Left lung (tissue), 10 donors: ENCODE results near the gene HCST. TPM values are rescaled to one million over a fixed set of nuclear protein-coding genes. Genes with fewer than 3 reads are reported as not detected.

ENCODE experiments used
- ATAC-seq: fragments of 200-7000 bp; cut with Tn5 transposase; one replicate; pipeline ENCODE4 v1.9.1; 2020; ENCODE audit warnings: moderate library complexity
- DNase-seq, 4 donors: peaks; one replicate each; pipeline ENCODE4 v3.0.0-alpha.2; 2013 to 2020
- H3K27ac ChIP-seq, 2 donors: fragments of 200-600 bp; sonication (generic) in 1 of 2; one replicate each; pipeline versions ENCODE4 v1.5.0 to v1.8.0; 2020 to 2021
- H3K27me3 ChIP-seq, 2 donors: fragments of 200-600 bp; sonication (generic) in 1 of 2; one replicate each; pipeline versions ENCODE4 v1.5.0 to v1.8.0; 2020 to 2021
- H3K36me3 ChIP-seq, 2 donors: fragments of 200-600 bp; sonication (generic) in 1 of 2; one replicate each; pipeline versions ENCODE4 v1.5.0 to v1.8.0; 2020 to 2021
- H3K4me1 ChIP-seq, 2 donors: fragments of 200-600 bp; one replicate each; pipeline ENCODE4 v1.8.0; 2021
- H3K4me3 ChIP-seq, 2 donors: fragments of 200-600 bp; sonication (generic) in 1 of 2; one replicate each; pipeline versions ENCODE4 v1.5.0 to v1.8.0; 2020 to 2021; ENCODE audit warnings: mild to moderate bottlenecking in 1 of 2
- H3K9me3 ChIP-seq, 2 donors: fragments of 200-600 bp; sonication (generic) in 1 of 2; one replicate each; pipeline versions ENCODE4 v1.5.0 to v1.8.0; 2020 to 2021
- CTCF ChIP-seq, 2 donors: fragments of 200-600 bp; sonication (generic) in 1 of 2; IDR thresholded peaks; one replicate each; pipeline versions ENCODE4 v1.5.0 to v1.8.0; 2021; ENCODE audit warnings: antibody characterized with exemption in 2 of 2
- intact Hi-C, 2 donors: fragments of 100-400 bp; cut with DNase I; formaldehyde crosslinking; loops; one replicate each; pipeline versions ENCODE4 v1.11.2 to v1.14.2; 2022
- polyA plus RNA-seq, 6 donors: library from polyadenylated mRNA; unstranded; fragments of 120-200 nt; gene quantifications; one replicate each; pipeline ENCODE4 v1.2.1, GENCODE V29; 2013; ENCODE audit not compliant: insufficient read length in 6 of 6
- total RNA-seq, 2 donors: library from RNA; stranded (reverse); fragmentation: NEBNext Ultra II Directional; extraction: Animal tissue kit (Norgen Biotek cat#: 25700); gene quantifications; one replicate each; pipeline ENCODE4 v1.2.1, GENCODE V29; 2021
- donor health status: DM: no; HTN: yes; CAD: no.
- donor health status: DM: no; HTN: no; CAD: no.

Gene HCST
- total and polyA plus RNA-seq, 8 donors, result 3.6 to 26.0 (median 4.9) TPM

- Histone ChIP-seq H3K4me3 (no peak overlapping the region), H3K27me3 (peaks cover 0 to 21% of the 10 kb centered on the region in 2 donors), H3K9me3 (peaks cover 0 to 6% of the 10 kb centered on the region in 2 donors), H3K36me3 (no peaks in the 10 kb centered on the region), H3K4me1 (peaks cover 6 to 33% of the 10 kb centered on the region in 2 donors), H3K27ac (no peak overlapping the region)
- DNase-seq (peak in 1 of 4 donors; percentile 14), ATAC-seq (no peak)
- intact Hi-C loops, result no loop called here
- no peak for TF ChIP-seq CTCF (IDR thresholded peaks at IDR 0.05)
These were observed 26.2 kb downstream of the HCST start for GRCh38 chr19:35928507-35928906.

DNA sequence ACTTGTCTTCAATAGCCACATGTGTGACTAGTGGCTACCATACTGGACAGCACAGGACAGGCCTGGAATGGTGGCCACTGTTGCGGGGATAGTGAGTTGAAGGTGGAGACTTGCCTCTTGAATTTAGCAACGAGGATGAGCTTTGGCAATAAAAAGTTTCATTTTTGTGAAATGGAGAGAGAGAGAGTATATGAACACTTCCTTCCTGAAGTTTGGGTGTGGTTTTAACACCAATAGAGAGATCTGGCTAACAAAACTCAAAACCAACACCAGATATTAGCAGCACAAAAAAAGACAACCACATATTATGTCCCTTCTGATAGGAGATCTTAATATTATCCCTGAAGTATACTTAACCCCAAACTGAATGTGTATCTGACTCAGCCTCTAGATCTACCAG, 27.5 kb downstream of the HCST start:
- Histone ChIP-seq H3K4me1 (peaks cover 6 to 33% of the 10 kb centered on the region in 2 donors), H3K9me3 (peaks cover 0 to 6% of the 10 kb centered on the region in 2 donors), H3K27me3 (peaks cover 0 to 19% of the 10 kb centered on the region in 2 donors), H3K36me3 (no peaks in the 10 kb centered on the region), H3K4me3 (no peak overlapping the region), H3K27ac (peak overlapping the region in 1 of 2 donors; percentile 89)
- intact Hi-C loops, result loop anchor here in 1 of 2 donors (5.0 kb wide), 1 partner anchor 53 kb away; no protein-coding TSS in a partner anchor
- ATAC-seq (no peak), DNase-seq (peak in 1 of 4 donors; percentile 19)
- TF ChIP-seq CTCF (IDR thresholded peaks at IDR 0.05), result no peak

GRCh38 chr19:35931161-35931873, 29.0 kb downstream of the HCST start:
- Histone ChIP-seq H3K27ac (peak overlapping the region; percentile 60 to 89), H3K9me3 (no peaks in the 10 kb centered on the region), H3K36me3 (no peaks in the 10 kb centered on the region), H3K4me1 (peaks cover 14 to 41% of the 10 kb centered on the region in 2 donors), H3K4me3 (peak overlapping the region in 1 of 2 donors; percentile 21), H3K27me3 (peaks cover 0 to 19% of the 10 kb centered on the region in 2 donors)
- ATAC-seq (peak; percentile 99), DNase-seq (peak; percentile 100)
- TF ChIP-seq CTCF (IDR thresholded peaks at IDR 0.05), result peak; percentile 79 to 88
- intact Hi-C loops, result loop anchor here in 1 of 2 donors (5.0 kb wide), 1 partner anchor 54 kb away; no protein-coding TSS in a partner anchor

DNA sequence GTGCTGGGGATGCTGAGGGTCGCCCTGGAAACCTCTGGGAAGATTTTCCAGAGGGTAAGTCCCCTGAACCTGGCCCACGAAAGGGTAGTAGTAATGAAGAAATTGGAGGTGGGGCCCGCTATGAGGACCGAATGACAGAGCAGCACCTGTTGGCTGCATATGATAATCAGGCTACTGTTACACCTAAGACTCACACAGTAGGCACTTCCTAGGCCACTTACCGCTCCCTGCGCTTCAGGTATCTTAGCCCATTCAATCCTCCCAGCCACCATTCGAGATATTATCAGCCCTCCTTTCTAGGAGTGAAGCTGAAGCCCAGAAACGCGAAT, 29.5 kb downstream of the HCST start:
- Histone ChIP-seq H3K9me3 (no peaks in the 10 kb centered on the region), H3K4me3 (no peak overlapping the region), H3K27me3 (peaks cover 0 to 24% of the 10 kb centered on the region in 2 donors), H3K4me1 (peaks cover 14 to 44% of the 10 kb centered on the region in 2 donors), H3K27ac (no peak overlapping the region), H3K36me3 (no peaks in the 10 kb centered on the region)
- no peak for ATAC-seq
- peak in 1 of 2 donors; percentile 40 for TF ChIP-seq CTCF (IDR thresholded peaks at IDR 0.05)
- intact Hi-C loops, result loop anchor here in 1 of 2 donors (5.0 kb wide), 1 partner anchor 55 kb away; no protein-coding TSS in a partner anchor
- DNase-seq, result no peak

- DNase-seq (peak in 1 of 4 donors; percentile 2), ATAC-seq (no peak)
- no peak overlapping the region for H3K27ac ChIP-seq
- TF ChIP-seq CTCF (IDR thresholded peaks at IDR 0.05), result no peak
- H3K36me3 ChIP-seq, result no peaks in the 10 kb centered on the region
- peaks cover 16 to 46% of the 10 kb centered on the region in 2 donors for H3K4me1 ChIP-seq
- H3K27me3 ChIP-seq, result peaks cover 0 to 29% of the 10 kb centered on the region in 2 donors
- no peaks in the 10 kb centered on the region for H3K9me3 ChIP-seq
- intact Hi-C loops, result loop anchor here in 1 of 2 donors (5.0 kb wide), 1 partner anchor 55 kb away; no protein-coding TSS in a partner anchor
- no peak overlapping the region for H3K4me3 ChIP-seq
These were observed 30.1 kb downstream of the HCST start for GRCh38 chr19:35932291-35932936.
